ENCODE results near the gene VOPP1.

Gene VOPP1

GRCh38 chr7:55533050-55533728 is 39.1 kb downstream of the VOPP1 start:
- DNase-seq (ENCODE audit: low read depth in 1 of 2, low spot score in 1 of 2): peak in 1 of 2 donors; percentile 63

- DNase-seq (ENCODE audit: low read depth in 1 of 2, low spot score in 1 of 2): no peak
These were observed 40.0 kb downstream of the VOPP1 start for GRCh38 chr7:55532150-55532917.

GRCh38 chr7:55531536-55531935 is 40.8 kb downstream of the VOPP1 start:
- no peak for DNase-seq (ENCODE audit: low read depth in 1 of 2, low spot score in 1 of 2)

DNA sequence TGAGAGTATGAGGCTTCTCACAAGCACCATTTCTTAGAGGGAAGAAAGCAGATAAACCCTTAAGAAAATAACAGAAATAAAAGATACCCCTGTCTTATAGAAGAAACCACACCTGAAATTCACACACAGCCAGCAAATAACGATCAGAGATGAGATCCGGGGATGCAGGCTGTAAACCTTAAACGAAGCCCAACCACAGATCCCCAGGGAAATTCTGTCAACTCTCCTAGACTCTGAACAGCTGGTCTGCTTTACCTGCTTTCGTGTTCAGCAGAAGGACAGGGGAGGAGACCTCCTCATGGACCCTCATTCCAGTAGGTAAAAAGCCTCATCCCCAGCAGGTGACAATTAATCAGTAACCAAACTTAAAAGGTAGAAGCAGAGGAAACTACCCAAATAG is 45.0 kb downstream of the VOPP1 start:
- no peak for DNase-seq (ENCODE audit: low read depth in 1 of 2, low spot score in 1 of 2)

- no peak for DNase-seq (ENCODE audit: low read depth in 1 of 2, low spot score in 1 of 2)
These were observed 45.5 kb downstream of the VOPP1 start for GRCh38 chr7:55526770-55527169.

- DNase-seq (ENCODE audit: low read depth in 1 of 2, low spot score in 1 of 2): no peak
These were observed 46.0 kb downstream of the VOPP1 start for GRCh38 chr7:55526329-55526728.

GRCh38 chr7:55524558-55525310 is 47.6 kb downstream of the VOPP1 start:
- DNase-seq (ENCODE audit: low read depth in 1 of 2, low spot score in 1 of 2): no peak

DNA sequence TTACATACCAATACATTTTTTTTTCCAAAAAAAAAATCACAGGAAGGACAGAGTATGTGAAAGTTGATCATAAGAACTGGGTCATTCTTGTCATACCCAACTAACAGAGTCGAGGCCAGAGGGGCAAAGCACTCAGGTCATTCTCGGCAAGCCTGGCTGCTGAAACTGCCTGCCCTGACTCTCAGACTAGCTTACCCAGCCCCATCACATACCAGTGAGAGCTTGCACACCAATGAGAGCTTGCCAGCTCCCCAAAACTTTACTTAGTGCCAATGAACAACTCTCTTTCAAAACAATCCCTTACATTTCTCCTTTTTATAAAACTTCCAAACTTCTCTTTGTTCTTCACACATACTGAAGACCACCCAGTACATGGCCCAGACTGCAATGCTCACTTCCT is 48.9 kb downstream of the VOPP1 start:
- DNase-seq (ENCODE audit: low read depth in 1 of 2, low spot score in 1 of 2): no peak

GRCh38 chr7:55521917-55522902 is 50.1 kb downstream of the VOPP1 start:
- no peak for DNase-seq (ENCODE audit: low read depth in 1 of 2, low spot score in 1 of 2)

GRCh38 chr7:55521512-55521911 is 50.8 kb downstream of the VOPP1 start:
- DNase-seq (ENCODE audit: low read depth in 1 of 2, low spot score in 1 of 2): no peak

- no peak for DNase-seq (ENCODE audit: low read depth in 1 of 2, low spot score in 1 of 2)
These were observed 51.7 kb downstream of the VOPP1 start for GRCh38 chr7:55520426-55521140.

DNA sequence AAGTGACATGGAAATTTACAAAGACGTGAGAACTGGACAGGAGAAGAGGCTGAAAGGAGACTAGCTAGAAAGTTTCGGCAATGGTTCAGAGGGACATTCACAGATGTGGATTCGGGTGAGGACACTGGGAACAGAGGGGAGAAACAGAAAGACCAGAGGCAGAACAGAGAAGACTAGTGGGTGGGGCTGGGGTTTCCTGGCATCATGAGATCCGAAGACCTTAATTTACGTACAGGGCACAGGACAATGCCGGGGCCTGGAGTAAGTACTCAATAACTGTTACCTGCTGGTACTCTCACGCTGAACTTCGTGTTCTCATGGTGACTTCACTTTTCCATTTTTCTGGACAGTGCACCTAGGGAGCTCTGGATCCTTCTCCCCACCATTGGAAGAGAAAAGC is 53.5 kb downstream of the VOPP1 start:
- no peak for DNase-seq (ENCODE audit: low read depth in 1 of 2, low spot score in 1 of 2)

GRCh38 chr7:55517936-55518689 is 54.2 kb downstream of the VOPP1 start:
- DNase-seq (ENCODE audit: low read depth in 1 of 2, low spot score in 1 of 2): no peak

DNA sequence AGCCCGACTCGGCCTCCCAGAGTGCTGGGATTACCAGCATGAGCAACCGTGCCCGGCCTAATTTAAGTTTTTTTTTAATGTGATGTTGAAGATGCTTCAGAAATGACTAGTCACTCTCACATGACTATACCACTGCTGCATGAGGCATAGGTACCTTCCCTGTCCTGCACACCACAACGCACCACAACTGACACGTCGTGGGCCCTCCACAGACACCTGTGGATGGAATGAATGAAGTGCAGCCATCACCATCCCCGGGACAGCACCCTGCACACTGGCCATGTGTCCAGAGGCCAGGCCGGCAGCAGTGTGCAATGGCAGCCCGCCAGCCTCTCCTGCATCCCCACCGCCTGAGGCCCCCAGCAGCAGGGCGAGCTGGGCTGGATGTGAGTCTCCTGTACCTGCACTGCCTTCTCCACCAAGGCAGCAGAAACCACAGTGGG is 55.1 kb downstream of the VOPP1 start:
- DNase-seq (ENCODE audit: low read depth in 1 of 2, low spot score in 1 of 2): peak; percentile 20 to 50

DNA sequence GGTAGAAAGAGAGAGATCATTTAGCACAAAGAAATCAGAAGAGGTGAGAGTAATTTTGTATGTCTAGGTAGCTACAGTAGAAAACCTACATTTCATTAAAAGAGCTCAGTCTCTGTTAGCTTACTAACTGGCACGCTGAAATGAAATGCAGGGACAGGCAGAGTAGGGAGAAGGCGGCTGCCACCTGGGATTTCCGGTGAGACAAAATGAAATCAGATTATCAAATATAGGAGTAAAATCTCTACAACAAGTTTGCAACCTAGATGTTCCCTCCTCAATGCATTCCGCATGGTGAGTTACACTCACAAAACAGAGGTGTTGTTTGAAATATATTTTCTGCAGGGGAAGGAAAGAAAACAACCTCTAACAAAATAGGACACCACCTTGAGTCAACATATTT is 55.9 kb downstream of the VOPP1 start:
- no peak for DNase-seq (ENCODE audit: low read depth in 1 of 2, low spot score in 1 of 2)

GRCh38 chr7:55515569-55516279 is 56.6 kb downstream of the VOPP1 start:
- no peak for DNase-seq (ENCODE audit: low read depth in 1 of 2, low spot score in 1 of 2)

- DNase-seq (ENCODE audit: low read depth in 1 of 2, low spot score in 1 of 2): no peak
These were observed 57.6 kb downstream of the VOPP1 start for GRCh38 chr7:55514546-55515265.

- no peak for DNase-seq (ENCODE audit: low read depth in 1 of 2, low spot score in 1 of 2)
These were observed 58.4 kb downstream of the VOPP1 start for GRCh38 chr7:55513868-55514267.
